GM18519 (cell line): ENCODE measurements around the gene SPANXB1.
"Not testable (repeated sequence)": the region's sequence is repeated elsewhere in the genome, so short reads cannot be mapped to it uniquely, and the experiment has no call there.

Source experiments
- ATAC-seq: cut with Tn5 transposase; IDR thresholded peaks from one replicate; pipeline ENCODE4 v1.9.1; 2021; ENCODE audit warnings: mild to moderate bottlenecking, moderate library complexity; ENCODE audit not compliant: unreplicated experiment, low FRiP score

SPANXB1 gene, protein sequence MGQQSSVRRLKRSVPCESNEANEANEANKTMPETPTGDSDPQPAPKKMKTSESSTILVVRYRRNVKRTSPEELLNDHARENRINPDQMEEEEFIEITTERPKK

GRCh38 chrX:141002568-141002967 lies at the start of gene SPANXB1:
TSS of gene SPANXB1 (plus strand) at chrX:141002594. CDS start at chrX:141002694, 100 bp downstream.
- not testable (repeated sequence) for ATAC-seq

DNA sequence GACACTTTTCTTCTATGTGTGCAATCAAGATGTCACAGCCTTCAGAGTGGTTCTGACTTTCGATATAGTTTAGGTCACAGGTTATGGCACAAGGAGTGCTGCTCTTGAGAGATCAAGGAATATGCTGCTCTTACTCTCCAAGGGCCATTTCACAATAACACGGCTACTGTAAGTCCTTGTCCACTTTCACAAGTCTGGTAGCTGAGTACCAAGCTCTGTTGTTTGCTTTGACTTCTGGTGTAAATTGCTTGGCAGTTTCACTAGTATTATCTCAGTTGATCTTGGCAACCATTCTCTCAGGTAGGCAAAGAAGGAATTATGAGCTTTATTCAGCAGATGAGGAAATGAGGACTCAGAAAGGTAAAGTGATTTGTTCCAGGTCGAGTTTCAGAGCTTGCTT lies 35.4 kb upstream of the SPANXB1 start:
- no peak for ATAC-seq

GRCh38 chrX:140971099-140971795 lies 31.1 kb upstream of the SPANXB1 start:
- ATAC-seq, result no peak

DNA sequence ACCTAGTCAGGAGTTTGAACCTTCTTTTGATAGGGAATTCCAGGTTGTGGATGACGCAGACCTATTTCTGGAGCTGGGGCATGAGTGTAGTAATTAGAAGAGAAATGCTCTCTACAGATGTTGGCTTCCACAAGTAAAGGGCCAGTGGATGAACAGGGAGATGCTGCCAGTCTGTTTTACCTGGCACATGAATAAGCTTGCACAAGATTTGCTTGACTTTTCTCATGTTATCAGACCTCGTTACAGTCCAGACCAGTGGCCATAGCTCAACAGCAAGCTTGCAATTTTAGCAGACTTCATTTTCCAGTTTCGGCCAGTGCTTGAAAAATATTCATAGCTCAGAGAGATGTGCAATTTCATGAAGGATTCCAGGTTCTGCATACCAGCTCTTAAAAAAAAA lies 26.9 kb upstream of the SPANXB1 start:
- ATAC-seq, result no peak

GRCh38 chrX:140980271-140980670 lies 22.1 kb upstream of the SPANXB1 start:
- no peak for ATAC-seq

- no peak for ATAC-seq
Observed at GRCh38 chrX:140983730-140984129, 18.7 kb upstream of the SPANXB1 start.

DNA sequence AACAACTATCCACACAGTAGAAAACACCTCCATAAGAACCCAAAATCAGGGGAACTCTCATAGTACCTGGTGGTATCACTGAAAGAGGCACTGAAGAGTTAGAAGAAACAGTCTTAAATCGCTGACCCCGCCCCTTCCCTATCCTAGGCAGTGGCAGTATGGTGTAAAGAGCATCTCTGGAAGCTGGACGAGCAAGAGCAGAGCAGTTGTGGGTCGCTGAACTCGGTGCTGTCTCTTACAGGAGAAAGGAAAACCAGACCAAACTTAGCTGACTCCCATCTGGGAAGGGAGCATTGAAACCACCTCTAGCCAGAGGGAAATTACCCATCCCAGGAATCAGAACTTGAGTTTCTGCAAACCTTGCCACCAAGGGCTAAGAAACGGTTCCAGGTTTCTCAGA lies 2.8 kb downstream of the SPANXB1 start:
- not testable (repeated sequence) for ATAC-seq

DNA sequence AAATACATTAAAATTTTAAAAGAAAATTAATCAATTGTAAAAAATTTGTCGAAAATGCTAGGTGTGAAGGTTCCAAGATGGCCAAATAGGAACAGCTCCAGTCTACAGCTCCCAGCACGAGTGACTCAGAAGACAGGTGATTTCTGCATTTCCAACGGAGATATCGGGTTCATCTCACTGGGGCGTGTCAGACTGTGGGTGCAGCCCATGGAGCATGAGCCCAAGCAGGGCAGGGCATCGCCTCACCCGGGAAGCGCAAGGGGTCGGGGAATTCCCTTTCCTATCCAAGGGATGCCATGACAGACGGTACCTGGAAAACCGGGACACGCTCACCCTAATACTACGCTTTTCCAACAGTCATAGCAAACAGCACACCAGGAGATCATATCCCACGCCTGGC lies 41.9 kb downstream of the SPANXB1 start:
- not testable (repeated sequence) for ATAC-seq

DNA sequence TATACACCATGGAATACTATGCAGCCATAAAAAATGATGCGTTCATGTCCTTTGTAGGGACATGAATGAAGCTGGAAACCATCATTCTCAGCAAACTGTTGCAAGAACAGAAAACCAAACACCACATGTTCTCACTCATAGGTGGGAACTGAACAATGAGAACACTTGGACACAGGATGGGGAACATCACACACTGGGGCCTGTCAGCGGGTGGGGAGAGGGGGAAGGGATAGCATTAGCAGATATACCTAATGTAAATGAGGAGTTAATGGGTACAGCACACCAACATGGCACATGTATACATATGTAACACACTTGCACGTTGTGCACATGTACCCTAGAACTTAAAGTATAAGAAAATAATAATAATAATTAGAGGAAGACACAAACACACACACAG lies 47.5 kb downstream of the SPANXB1 start:
- ATAC-seq, result not testable (repeated sequence)

- ATAC-seq, result not testable (repeated sequence)
Observed at GRCh38 chrX:141052098-141052497, 49.7 kb downstream of the SPANXB1 start.
